OCI-LY3 (cell line): ENCODE results near the gene SKAP2.

Experiments
- EZH2phosphoT487 ChIP-seq: fragments of 200-600 bp; shearing (Covaris generic); IDR thresholded peaks from 2 replicates; pipeline ENCODE4 v1.6.1; 2018; ENCODE audit warnings: antibody characterized with exemption, mixed run types, low read depth
- TF ChIP-seq, protein P1 (sequence below): fragments of 200-600, 300-600 bp; sonication (generic); IDR thresholded peaks from 2 replicates; pipeline ENCODE4 v1.5.1; 2014; ENCODE audit warnings: antibody characterized with exemption, low read length, low read depth

DNA sequence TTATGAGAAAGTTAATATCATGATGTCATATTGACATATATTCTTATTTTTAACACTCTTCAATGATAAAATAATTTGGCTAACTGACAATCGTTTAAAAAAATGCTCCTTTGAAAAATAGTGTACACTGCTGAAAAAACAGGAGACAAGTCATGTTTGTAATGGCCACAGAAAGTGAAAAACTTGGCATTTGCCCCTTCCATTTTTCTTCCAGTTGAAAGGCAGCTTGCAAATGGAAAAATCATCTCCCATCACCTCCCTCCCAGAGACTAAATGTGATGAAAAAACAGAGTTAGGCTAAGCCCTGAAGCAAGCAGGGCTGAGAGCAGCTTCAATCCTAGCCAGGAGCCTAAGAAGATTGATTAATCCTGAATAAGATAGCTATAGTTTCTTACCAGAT lies 160.4 kb downstream of the SKAP2 start:
- TF ChIP-seq, protein P1, sequence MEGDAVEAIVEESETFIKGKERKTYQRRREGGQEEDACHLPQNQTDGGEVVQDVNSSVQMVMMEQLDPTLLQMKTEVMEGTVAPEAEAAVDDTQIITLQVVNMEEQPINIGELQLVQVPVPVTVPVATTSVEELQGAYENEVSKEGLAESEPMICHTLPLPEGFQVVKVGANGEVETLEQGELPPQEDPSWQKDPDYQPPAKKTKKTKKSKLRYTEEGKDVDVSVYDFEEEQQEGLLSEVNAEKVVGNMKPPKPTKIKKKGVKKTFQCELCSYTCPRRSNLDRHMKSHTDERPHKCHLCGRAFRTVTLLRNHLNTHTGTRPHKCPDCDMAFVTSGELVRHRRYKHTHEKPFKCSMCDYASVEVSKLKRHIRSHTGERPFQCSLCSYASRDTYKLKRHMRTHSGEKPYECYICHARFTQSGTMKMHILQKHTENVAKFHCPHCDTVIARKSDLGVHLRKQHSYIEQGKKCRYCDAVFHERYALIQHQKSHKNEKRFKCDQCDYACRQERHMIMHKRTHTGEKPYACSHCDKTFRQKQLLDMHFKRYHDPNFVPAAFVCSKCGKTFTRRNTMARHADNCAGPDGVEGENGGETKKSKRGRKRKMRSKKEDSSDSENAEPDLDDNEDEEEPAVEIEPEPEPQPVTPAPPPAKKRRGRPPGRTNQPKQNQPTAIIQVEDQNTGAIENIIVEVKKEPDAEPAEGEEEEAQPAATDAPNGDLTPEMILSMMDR = no peak
- TF ChIP-seq EZH2phosphoT487 = no peak
